AG08395 (cell line): ENCODE data around the gene MST1R.
"Not testable (repeated sequence)": the region's sequence is repeated elsewhere in the genome, so short reads cannot be mapped to it uniquely, and the experiment has no call there.

Experiments used
- DNase-seq: peaks from one replicate; pipeline ENCODE4 v3.0.0; 2012; ENCODE audit warnings: mixed read lengths, low spot score

MST1R gene

GRCh38 chr3:49911611-49912010, 7.9 kb upstream of the MST1R start:
- no peak for DNase-seq

- no peak for DNase-seq
Measured at GRCh38 chr3:49911124-49911420, 7.4 kb upstream of the MST1R start.

GRCh38 chr3:49910409-49911123, 6.9 kb upstream of the MST1R start:
- DNase-seq, result no peak

- DNase-seq, result no peak
Measured at GRCh38 chr3:49908373-49909199, 4.9 kb upstream of the MST1R start.

GRCh38 chr3:49906073-49906743, 2.5 kb upstream of the MST1R start:
- peak; percentile 83 for DNase-seq

GRCh38 chr3:49904448-49904847, 775 bp upstream of the MST1R start:
- not testable (repeated sequence) for DNase-seq

- no peak for DNase-seq
Measured at GRCh38 chr3:49902511-49903345, 945 bp downstream of the MST1R start.

DNA sequence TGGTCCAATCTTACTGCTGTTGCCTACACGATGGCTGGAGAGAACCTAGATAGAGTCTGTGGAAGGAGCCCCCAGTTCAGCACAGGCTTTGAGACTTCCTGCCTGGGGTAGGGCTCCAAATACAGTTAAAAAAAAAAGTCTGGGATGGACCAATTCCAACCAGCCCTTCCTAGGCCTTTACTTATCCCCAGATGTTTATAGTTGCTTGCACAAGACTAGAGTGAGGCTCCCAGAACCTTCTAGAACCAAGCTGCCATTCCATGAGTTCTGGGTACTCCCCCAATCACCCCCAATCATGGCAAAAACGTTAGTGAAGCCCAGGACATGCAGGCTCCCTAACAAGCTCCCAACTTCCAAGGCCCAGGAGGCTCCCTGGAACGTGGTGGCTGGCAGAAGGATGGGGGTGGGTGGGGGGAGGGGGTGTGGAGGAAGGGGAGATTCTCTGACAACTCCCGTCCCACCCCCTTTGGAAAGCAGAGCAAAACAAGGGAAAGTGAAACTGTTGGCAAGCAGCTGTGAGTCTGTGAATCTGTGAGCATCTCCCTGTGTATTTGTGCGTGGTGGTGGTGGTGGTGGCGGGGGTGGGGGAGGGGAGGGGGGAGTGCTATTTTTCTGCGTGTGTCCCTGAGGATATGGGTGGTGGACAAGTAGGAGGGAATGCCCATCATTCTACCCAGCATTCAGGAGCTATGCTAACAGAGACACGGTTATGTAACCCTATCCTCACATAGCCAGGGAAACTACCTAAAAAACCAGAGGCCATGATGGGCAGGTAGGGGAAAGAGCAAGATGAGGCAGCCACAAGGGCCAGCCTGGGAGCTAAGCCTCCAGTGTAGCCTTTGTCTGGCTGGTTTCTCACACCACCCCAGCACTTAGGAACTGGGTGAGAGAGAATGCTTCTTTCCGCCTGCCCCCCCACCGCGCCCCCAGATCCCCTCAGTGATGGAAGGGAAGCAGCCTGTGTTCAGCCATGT, 2.0 kb downstream of the MST1R start:
- DNase-seq, result no peak

GRCh38 chr3:49900491-49901153, 3.1 kb downstream of the MST1R start:
- peak; percentile 80 for DNase-seq

- no peak for DNase-seq
Measured at GRCh38 chr3:49899815-49900214, 3.9 kb downstream of the MST1R start.

GRCh38 chr3:49898991-49899390, 4.7 kb downstream of the MST1R start:
- no peak for DNase-seq

DNA sequence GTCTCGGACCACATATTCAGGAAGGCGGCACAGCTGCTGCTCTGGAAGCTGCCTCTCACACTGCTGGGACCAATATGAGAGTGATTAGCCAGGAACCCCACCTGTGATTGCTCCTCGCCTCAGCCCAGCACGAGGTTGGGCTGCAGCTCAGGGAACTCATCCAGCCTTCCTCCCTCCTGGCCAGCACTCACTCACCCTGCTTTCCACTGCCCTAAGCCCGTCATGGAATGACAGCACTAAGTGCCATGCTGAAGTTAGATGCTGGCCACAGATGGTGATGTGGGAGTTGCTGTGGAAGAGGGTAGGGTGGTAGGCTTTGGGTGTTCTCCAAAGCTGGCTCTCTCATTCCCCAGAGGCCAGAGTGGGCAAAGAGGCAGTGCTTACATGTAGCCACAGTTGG, 7.3 kb downstream of the MST1R start:
- no peak for DNase-seq

DNA sequence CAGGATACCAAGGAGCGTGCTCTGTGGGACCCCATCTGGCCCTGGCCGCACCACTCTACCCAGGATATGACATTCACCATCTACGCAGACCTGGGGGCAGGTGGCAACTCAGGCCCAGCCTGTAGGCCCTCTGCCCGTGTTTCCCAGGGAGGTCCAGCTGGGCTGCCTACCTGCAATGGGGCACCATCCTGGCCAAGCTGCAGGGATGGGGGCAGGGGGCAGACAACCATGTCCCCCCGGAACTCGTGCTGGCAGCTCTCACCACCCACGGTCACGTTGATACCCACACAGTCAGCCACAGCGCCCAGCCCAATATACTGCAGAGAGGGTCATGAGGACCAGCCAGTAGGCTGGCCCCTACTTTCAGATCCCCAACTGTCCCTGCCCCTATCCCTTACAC, 7.9 kb downstream of the MST1R start:
- DNase-seq, result no peak

- no peak for DNase-seq
Measured at GRCh38 chr3:49889296-49889695, 14.4 kb downstream of the MST1R start.

DNA sequence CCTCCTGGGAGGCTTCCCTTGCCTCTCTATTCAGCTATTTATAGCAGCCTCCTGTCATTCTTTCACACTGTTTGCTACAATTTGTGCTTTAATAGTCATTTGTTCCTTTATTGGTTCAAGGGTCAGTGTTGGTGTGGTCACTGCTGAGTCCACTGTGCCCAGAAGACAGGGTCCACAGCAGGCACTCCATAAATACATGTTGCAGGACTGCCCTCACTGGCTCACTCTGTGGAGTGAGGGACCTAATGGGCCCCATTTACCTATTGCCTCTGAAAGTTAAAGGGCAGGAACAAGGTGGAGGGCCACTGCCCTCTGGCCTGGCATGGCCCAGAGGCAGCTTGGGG, 16.8 kb downstream of the MST1R start:
- DNase-seq, result no peak

GRCh38 chr3:49883998-49884397, 19.7 kb downstream of the MST1R start:
- DNase-seq, result peak; percentile 20

DNA sequence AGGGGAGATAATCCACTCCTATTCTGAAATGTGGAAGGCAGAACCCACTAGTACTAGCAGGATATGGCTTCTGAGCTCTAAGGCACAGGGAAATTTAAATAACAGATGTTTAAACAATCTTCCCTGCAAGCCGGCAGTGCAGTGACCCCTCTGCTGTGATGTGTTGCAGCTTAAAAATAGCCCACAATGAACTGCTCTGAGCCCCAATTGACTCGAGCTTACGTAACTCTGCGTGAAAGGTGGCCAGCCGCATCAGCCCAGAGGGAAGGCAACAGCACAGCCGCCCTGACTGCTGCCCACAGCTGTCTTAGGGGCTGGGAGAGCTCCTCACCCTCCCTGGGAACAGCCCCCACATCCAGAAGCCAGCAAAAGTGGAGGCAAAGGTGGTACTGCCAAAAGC, 21.5 kb downstream of the MST1R start:
- DNase-seq, result no peak

DNA sequence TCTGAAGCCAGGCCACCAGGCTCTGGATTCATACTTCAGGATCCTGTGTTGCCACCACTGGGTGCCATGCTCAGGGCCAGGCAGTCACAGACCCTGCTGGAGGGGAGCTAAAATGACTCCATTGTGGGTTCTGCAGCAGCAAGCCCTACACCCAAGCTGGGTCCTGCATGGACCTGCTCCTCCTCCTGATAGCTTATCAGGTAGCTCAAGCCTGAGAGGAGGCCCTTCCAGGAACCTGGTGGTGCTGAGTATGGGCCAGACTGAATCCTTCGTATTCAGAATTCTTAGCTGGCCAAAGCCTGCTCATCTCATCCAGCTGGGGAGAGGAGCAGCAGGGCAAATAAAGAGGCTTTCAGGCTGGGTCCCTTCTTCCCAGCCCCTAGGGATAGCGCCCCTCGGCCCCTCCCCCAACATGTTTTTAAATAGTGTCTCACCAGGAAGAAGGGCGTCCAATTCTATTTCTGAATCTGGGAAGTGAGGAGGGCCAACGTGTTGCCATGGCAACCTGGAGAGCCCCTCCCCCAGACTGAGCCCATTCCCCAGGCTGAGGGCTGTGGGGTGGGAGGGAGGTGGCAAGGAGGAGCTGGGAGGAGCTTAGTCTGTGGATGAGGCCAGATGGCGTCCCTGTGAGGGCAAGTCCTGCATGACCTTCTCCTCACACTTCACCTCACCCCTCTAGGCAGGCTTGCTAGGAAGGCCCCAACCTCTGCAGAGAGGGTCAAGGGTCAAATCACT, 22.9 kb downstream of the MST1R start:
- no peak for DNase-seq

DNA sequence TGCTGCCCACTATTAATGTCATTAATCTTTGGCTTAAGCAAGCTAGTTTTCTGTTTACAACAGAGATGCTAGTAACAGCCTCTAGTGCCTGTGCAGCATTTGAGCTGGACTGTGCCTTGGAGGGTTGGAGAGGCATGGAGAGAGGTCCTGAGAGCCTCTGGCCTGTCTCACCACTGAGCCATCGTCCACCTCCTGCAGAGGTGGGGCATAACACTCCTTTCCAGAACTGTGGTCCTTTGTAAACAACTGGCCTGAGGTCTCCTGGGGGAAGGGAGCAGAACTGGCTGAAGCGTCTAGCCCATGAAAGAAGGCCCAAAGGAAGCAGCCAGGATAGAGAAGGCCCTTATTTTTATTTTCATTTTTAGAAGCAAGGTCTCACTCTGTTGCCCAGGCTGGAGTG, 24.0 kb downstream of the MST1R start:
- no peak for DNase-seq

DNA sequence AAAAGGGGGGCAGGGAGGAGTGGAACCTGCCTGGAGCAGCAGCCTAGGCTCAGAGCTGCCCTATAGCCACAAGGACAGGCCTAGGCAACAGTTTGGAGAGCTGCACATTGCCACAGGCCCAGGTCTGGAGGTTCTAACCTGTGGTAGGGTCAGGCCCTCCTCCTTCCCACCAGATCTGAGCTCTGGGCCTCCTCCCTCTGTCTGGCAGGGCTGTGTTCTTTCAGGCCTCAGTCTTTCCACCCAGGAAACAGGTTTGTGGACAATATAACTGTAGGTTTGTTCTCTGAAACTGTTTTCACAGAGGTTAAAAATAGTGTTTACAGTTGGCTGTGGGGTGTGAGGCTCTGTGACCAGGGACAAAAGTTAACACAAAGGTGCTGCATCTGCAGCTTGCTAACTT, 25.0 kb downstream of the MST1R start:
- no peak for DNase-seq
